ENCODE results near the gene DOK3.

DOK3 gene

GRCh38 chr5:177462021-177462670 is 47.5 kb downstream of the DOK3 start:
- DNase-seq = no peak

DNA sequence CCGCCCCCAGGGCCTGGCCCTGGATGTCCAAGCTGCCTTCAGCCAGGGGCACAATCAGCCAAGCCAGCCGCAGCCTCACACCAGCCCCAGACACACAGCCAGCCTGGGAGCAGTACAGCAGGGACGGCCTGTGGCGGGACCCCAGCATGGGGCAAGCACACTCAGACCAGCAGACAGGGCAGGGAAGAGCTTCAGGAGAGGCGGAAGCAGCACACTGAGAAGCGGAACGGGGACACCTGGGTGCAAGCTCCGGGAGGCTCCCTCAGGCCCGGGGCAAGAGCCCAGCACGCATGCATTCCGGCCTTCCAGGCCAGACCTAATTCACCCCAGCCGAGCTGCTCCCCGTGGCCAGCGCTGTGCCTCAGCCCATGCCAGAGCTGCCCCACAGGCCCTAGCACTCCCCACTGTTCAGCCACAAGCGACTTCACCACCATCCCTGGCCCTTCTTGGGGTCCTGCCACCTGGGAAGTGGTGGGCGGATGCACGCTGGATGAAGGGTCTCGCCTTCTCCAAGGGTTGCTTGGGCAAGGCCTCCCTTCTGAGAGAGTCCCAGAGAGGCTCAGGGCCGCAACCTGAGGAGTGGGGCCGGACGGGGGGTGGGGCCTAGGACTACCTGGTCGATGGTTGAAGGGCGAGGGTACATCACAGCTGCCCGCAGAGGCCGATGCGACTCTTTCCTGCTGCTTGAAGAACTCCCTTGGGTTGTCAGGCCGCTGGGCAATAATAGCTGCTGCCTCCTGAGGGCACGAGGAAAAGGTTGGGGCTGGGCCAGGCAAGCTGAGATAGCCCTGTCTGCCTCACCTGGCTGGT is 49.6 kb downstream of the DOK3 start:
- DNase-seq = no peak

GRCh38 chr5:177459357-177459756 is 50.3 kb downstream of the DOK3 start:
- DNase-seq = no peak

- DNase-seq = no peak
Observed at GRCh38 chr5:177458912-177459350, 50.7 kb downstream of the DOK3 start.

- no peak for DNase-seq
Observed at GRCh38 chr5:177457852-177458681, 51.6 kb downstream of the DOK3 start.

DNA sequence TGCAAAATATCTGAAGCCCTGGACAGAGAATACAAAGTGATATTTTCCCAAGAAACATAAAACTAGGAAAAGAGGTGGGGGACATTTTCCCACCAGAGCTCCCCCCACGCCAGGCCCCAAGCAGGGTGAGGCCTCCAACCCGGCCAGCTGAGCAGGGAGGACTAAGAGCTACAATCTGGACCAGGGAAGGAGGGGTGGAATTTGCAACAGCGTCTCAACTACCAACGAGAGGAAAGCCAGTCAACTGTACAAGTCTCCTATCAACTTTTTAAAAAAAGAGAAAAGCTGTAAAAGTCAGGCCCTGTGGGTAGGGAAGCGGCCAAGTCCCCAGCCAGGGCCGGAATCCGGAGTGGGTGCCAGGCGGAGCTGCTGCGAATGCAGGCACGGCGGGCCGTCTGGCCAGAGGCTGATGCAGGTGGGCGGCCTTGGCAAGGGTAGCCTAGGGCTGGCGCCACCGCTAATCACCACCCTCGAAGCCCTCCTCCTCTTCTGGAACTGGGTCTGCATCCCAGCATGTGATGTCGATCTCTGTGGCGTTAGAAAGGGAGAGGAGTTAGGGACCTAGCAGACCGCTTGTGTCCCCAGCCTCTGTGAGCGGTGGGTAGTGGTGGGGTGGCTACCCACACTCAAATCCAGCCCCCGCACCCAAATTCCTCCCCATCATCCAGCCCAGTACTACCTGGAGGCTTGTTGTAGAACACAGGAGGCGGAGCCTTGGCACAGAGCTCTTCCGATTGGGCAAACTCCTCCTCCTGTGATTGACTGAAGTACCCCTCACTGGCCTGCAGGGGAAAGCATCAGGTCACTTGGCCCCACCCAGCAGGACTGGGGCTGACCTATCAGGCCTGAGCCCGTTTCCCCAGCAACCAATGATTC is 52.4 kb downstream of the DOK3 start:
- DNase-seq = no peak

GRCh38 chr5:177456591-177456964 is 53.0 kb downstream of the DOK3 start:
- no peak for DNase-seq

- DNase-seq = peak; percentile 88 to 97 (median 94)
Observed at GRCh38 chr5:177455661-177456590, 53.7 kb downstream of the DOK3 start.

- peak; percentile 80 to 93 (median 87) for DNase-seq
Observed at GRCh38 chr5:177455036-177455660, 54.5 kb downstream of the DOK3 start.

- DNase-seq = peak; percentile 86 to 93 (median 90)
Observed at GRCh38 chr5:177454397-177455035, 55.1 kb downstream of the DOK3 start.

GRCh38 chr5:177453852-177454396 is 55.7 kb downstream of the DOK3 start:
- no peak for DNase-seq

DNA sequence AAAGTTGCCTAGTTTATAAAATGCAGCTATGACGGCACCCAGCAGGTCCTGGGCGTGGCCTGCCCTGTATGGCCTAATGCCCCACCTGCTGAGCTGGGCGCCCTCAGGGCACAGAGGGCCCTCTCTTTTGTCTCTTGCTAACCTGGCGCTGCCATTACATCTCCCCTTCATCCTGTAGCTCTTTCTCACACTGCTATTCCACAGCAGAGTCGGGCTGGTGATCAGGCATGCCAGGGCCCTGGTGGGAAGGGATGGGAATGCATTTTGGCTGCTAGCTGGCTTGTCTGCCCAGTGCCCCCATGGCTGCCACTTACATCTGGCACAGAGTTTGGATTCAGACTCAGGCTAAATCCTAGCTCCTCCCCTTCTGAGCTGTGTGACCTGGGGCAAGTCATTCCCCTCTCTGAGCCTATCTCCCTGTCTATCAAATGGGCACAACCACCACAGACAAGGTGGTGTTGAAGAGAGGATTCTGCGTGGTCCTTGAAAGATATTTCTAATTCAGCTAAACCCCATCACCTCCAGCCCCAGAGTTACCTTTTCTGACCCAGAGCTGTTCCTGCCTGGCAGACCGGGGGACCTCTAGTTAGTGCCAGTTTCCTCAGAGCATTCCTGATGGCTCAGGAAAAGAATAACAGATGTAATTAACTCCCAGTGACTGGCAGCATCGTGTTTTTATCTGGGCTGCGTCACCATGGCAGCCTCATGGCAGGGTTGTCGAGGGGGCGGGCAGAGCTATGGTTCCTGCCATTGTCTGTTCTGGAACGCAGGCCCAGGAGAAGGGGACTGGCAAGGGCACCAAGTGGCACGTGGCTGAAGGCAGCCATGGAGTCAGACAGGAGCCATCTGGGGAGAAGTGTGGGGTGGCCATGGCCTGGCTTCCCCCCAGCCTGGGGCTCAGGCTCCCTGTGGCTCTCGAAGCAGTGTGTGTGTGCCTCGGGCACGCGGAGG is 56.7 kb downstream of the DOK3 start:
- no peak for DNase-seq

Measured in activated naive CD4-positive, alpha-beta T cell (primary cell).